ENCODE measurements around the gene CCND1. TPM values are rescaled to one million over a fixed set of nuclear protein-coding genes. Genes with fewer than 3 reads are reported as not detected.
A peak's percentile ranks its signal among the peaks of the same experiment; 100 is the strongest.

Gene CCND1
- total RNA-seq, 1 donor from 2014 or later = 533 TPM

GRCh38 chr11:69666261-69666660, 25.3 kb downstream of the CCND1 start:
- TF ChIP-seq, protein P1, sequence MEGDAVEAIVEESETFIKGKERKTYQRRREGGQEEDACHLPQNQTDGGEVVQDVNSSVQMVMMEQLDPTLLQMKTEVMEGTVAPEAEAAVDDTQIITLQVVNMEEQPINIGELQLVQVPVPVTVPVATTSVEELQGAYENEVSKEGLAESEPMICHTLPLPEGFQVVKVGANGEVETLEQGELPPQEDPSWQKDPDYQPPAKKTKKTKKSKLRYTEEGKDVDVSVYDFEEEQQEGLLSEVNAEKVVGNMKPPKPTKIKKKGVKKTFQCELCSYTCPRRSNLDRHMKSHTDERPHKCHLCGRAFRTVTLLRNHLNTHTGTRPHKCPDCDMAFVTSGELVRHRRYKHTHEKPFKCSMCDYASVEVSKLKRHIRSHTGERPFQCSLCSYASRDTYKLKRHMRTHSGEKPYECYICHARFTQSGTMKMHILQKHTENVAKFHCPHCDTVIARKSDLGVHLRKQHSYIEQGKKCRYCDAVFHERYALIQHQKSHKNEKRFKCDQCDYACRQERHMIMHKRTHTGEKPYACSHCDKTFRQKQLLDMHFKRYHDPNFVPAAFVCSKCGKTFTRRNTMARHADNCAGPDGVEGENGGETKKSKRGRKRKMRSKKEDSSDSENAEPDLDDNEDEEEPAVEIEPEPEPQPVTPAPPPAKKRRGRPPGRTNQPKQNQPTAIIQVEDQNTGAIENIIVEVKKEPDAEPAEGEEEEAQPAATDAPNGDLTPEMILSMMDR (conservative IDR thresholded peaks at IDR 0.05; ENCODE audit: low read depth, low read length) = no peak
- no peak overlapping the region for H3K4me3 ChIP-seq (ENCODE audit: low read depth, low read length)
- no peak for DNase-seq (ENCODE audit: low read depth)

- no peak overlapping the region for H3K4me3 ChIP-seq (ENCODE audit: low read depth, low read length)
- TF ChIP-seq, protein P1 (conservative IDR thresholded peaks at IDR 0.05; ENCODE audit: low read depth, low read length) = no peak
- no peak for DNase-seq (ENCODE audit: low read depth)
These were observed 26.0 kb downstream of the CCND1 start for GRCh38 chr11:69666752-69667536.

- TF ChIP-seq, protein P1 (conservative IDR thresholded peaks at IDR 0.05; ENCODE audit: low read depth, low read length) = no peak
- DNase-seq (ENCODE audit: low read depth) = no peak
- no peak overlapping the region for H3K4me3 ChIP-seq (ENCODE audit: low read depth, low read length)
These were observed 27.0 kb downstream of the CCND1 start for GRCh38 chr11:69667619-69668604.

- TF ChIP-seq, protein P1 (conservative IDR thresholded peaks at IDR 0.05; ENCODE audit: low read depth, low read length) = no peak
- DNase-seq (ENCODE audit: low read depth) = no peak
- no peak overlapping the region for H3K4me3 ChIP-seq (ENCODE audit: low read depth, low read length)
These were observed 28.5 kb downstream of the CCND1 start for GRCh38 chr11:69669486-69669885.

GRCh38 chr11:69670158-69670845, 29.3 kb downstream of the CCND1 start:
- no peak for DNase-seq (ENCODE audit: low read depth)
- H3K4me3 ChIP-seq (ENCODE audit: low read depth, low read length) = no peak overlapping the region
- TF ChIP-seq, protein P1 (conservative IDR thresholded peaks at IDR 0.05; ENCODE audit: low read depth, low read length) = peak; percentile 96

DNA sequence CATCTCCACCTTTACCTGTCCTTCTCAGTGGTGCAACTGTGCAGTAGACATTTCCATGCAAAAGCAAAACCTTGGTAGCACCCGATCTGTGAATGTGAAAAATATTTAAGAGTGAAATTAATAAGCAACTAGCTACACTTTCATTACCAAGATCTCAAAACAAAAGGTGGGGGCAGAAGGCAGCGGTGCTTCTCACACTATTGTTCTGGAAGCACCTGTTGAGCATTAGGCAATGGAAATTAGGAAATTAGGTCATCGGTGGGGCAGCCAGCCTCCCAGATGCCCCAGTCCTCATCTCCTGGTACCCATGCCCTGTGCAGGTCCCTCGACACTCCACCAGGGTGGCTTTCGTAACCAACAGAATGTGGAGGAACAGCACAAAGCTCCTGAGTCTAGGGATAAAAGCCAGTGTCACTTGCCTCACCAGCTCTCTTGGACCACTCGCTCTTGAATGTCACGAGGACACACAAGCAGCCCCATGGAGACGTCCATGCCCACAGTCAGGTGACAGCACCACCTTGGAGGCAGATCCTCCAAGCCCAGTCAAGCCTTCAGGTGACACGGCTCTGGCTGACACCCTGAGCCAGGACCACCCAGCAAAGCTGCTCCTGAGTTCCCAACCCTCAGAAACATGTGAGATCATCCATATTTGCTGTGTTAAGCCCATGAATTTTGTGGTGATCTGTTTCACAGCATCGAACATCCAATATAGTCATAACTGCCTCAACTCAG, 30.9 kb downstream of the CCND1 start:
- DNase-seq (ENCODE audit: low read depth) = no peak
- TF ChIP-seq, protein P1 (conservative IDR thresholded peaks at IDR 0.05; ENCODE audit: low read depth, low read length) = no peak
- H3K4me3 ChIP-seq (ENCODE audit: low read depth, low read length) = no peak overlapping the region

Data from epithelial cell of proximal tubule (primary cell).